HepG2 (cell line): ENCODE results near the gene RHOT1. TPM values are rescaled to one million over a fixed set of nuclear protein-coding genes. Genes with fewer than 3 reads are reported as not detected.

ENCODE experiments used
- ATAC-seq: fragments of 200-7000 bp; cut with Tn5 transposase; 3 replicates; pipeline ENCODE4 v1.9.1; 2020; ENCODE audit warnings: mild to moderate bottlenecking, moderate library complexity
- BruUV-seq: library from RNA; stranded (reverse); fragments of 400-500 nt; replicated peaks from 2 replicates; lab custom pipeline; 2021; lab: Mats Ljungman, UMichigan
- CTCF ChIA-PET: fragments of 300-600 bp; formaldehyde crosslinking; extraction: SDS; loops from one replicate; lab custom pipeline; 2021; ENCODE audit warnings: low total read pairs, inconsistent platforms, low intra/inter-chr PET ratio; lab: Yijun Ruan, JAX
- POLR2A ChIA-PET: fragments of 350-600 bp; sonication (Branson Sonifier 250); formaldehyde crosslinking; loops from one replicate; lab custom pipeline; 2020; ENCODE audit warnings: antibody characterized with exemption, inconsistent platforms; lab: Yijun Ruan, JAX
- DNase-seq: peaks from one replicate; pipeline ENCODE4 v3.0.0-alpha.2; 2015; ENCODE audit warnings: low spot score
- FAIRE-seq: peaks from 3 replicates; lab custom pipeline; 2011; peaks lifted over from hg19 to GRCh38; lab: Jason Lieb, UNC
- H2AFZ ChIP-seq: one replicate; pipeline ENCODE4 v1.6.1; 2011; ENCODE audit warnings: low read length, inconsistent platforms
- H3K27ac ChIP-seq: fragments of 300-600 bp; 3 replicates; pipeline ENCODE4 v1.8.0; 2011; ENCODE audit warnings: mixed run types, mild to moderate bottlenecking, mixed read lengths, low read length, inconsistent platforms; ENCODE audit not compliant: insufficient read depth; ENCODE audit errors: extremely low read length
- H3K27me3 ChIP-seq, 2 experiments: fragments of 200-600 bp in 1 of 2; 2 replicates in 1 of 2; 3 replicates in 1 of 2; pipeline versions ENCODE4 v1.6.0 to v1.8.0; 2011; ENCODE audit warnings: low read length in 2 of 2, mild to moderate bottlenecking in 2 of 2, moderate library complexity in 2 of 2, inconsistent platforms in 1 of 2; ENCODE audit not compliant: insufficient read depth in 2 of 2, control insufficient read depth in 1 of 2
- H3K36me3 ChIP-seq, 2 experiments: fragments of 200-600 bp in 1 of 2; replicated peaks in 1 of 2; 2 replicates in 1 of 2; 3 replicates in 1 of 2; pipeline versions ENCODE4 v1.5.1 to v1.8.0; 2011; ENCODE audit warnings: low read length in 2 of 2, inconsistent platforms in 1 of 2; ENCODE audit not compliant: insufficient read depth in 2 of 2, control insufficient read depth in 1 of 2
- H3K4me1 ChIP-seq: 2 replicates; pipeline ENCODE4 v1.5.1; 2012; ENCODE audit warnings: low read length, inconsistent platforms; ENCODE audit not compliant: insufficient read depth
- H3K4me2 ChIP-seq: 2 replicates; pipeline ENCODE4 v1.6.0; 2011; ENCODE audit warnings: low read depth, low read length, inconsistent platforms
- H3K4me3 ChIP-seq, 3 experiments: fragments of 200-600 bp in 1 of 3; sonication (generic), shearing (Covaris generic) in 1 of 3; replicated peaks in 1 of 3; 2 replicates each; pipeline ENCODE4 v1.5.1; 2011 to 2016; ENCODE audit warnings: low read length in 3 of 3, inconsistent platforms in 2 of 3, low read depth in 2 of 3, mild to moderate bottlenecking in 2 of 3, control low read depth in 1 of 3, mixed read lengths in 1 of 3; ENCODE audit not compliant: insufficient read depth in 1 of 3
- H3K79me2 ChIP-seq: one replicate; pipeline ENCODE4 v1.6.1; 2011; ENCODE audit warnings: low read length, inconsistent platforms; ENCODE audit not compliant: insufficient read depth
- H3K9ac ChIP-seq: 2 replicates; pipeline ENCODE4 v1.6.0; 2011; ENCODE audit warnings: mild to moderate bottlenecking, low read depth, low read length, inconsistent platforms; ENCODE audit not compliant: insufficient read depth
- H3K9me3 ChIP-seq: 2 replicates; pipeline ENCODE4 v1.5.1; 2012; ENCODE audit warnings: mild to moderate bottlenecking, low read length
- H4K20me1 ChIP-seq: 2 replicates; pipeline ENCODE4 v1.6.0; 2011; ENCODE audit warnings: inconsistent platforms, mild to moderate bottlenecking, low read length, moderate library complexity; ENCODE audit not compliant: insufficient read depth
- ATF7 ChIP-seq, 2 experiments: fragments of 450-650 bp in 1 of 2; sonication (generic) in 1 of 2; formaldehyde crosslinking in 1 of 2; IDR thresholded peaks; 2 replicates each; pipeline versions ENCODE4 v1.4.0 to v1.6.1; 2016 to 2020; ENCODE audit warnings: antibody characterized with exemption in 1 of 2, mild to moderate bottlenecking in 1 of 2, missing genetic modification reagents in 1 of 2
- BCL3 ChIP-seq: sonication (generic); formaldehyde crosslinking; IDR thresholded peaks from 2 replicates; pipeline ENCODE4 v1.5.1; 2020; ENCODE audit warnings: mild to moderate bottlenecking, missing genetic modification reagents, moderate library complexity
- ELF4 ChIP-seq: sonication (generic); formaldehyde crosslinking; IDR thresholded peaks from 2 replicates; pipeline ENCODE4 v1.5.0; 2020; ENCODE audit warnings: missing genetic modification reagents, mild to moderate bottlenecking, moderate library complexity, borderline replicate concordance
- HNF1B ChIP-seq: sonication (generic); formaldehyde crosslinking; IDR thresholded peaks from 2 replicates; pipeline ENCODE4 v1.5.1; 2020; ENCODE audit warnings: mild to moderate bottlenecking, moderate library complexity, missing genetic modification reagents
- MAZ ChIP-seq, 2 experiments: sonication (generic) in 1 of 2; formaldehyde crosslinking in 1 of 2; IDR thresholded peaks; 2 replicates each; pipeline versions ENCODE4 v1.5.0 to v1.6.1; 2012 to 2020; ENCODE audit warnings: low read depth in 2 of 2, mild to moderate bottlenecking in 2 of 2, borderline replicate concordance in 1 of 2, improper control_type of control experiment in 1 of 2, low read length in 1 of 2, missing genetic modification reagents in 1 of 2, moderate library complexity in 1 of 2
- NFYB ChIP-seq: sonication (generic); formaldehyde crosslinking; IDR thresholded peaks from 2 replicates; pipeline ENCODE4 v1.4.0; 2020; ENCODE audit warnings: missing genetic modification reagents
- NR0B2 ChIP-seq: sonication (generic); formaldehyde crosslinking; IDR thresholded peaks from 2 replicates; pipeline ENCODE4 v1.4.0; 2020; ENCODE audit warnings: mild to moderate bottlenecking, missing genetic modification reagents
- PHF20 ChIP-seq: sonication (generic); formaldehyde crosslinking; IDR thresholded peaks from 2 replicates; pipeline ENCODE4 v1.5.0; 2020; ENCODE audit warnings: mild to moderate bottlenecking, missing genetic modification reagents
- TOE1 ChIP-seq: sonication (generic); formaldehyde crosslinking; IDR thresholded peaks from 2 replicates; pipeline ENCODE4 v1.4.0; 2020; ENCODE audit warnings: mild to moderate bottlenecking, missing genetic modification reagents
- TOPORS ChIP-seq: sonication (generic); formaldehyde crosslinking; IDR thresholded peaks from 2 replicates; pipeline ENCODE4 v1.8.0; 2023; ENCODE audit warnings: mild to moderate bottlenecking, missing genetic modification reagents
- ZFYVE20 ChIP-seq: sonication (generic); formaldehyde crosslinking; IDR thresholded peaks from 2 replicates; pipeline ENCODE4 v1.8.0; 2023; ENCODE audit warnings: low read depth, mild to moderate bottlenecking, moderate library complexity, missing genetic modification reagents, borderline replicate concordance
- ZNF512B ChIP-seq: sonication (generic); formaldehyde crosslinking; IDR thresholded peaks from 2 replicates; pipeline ENCODE4 v1.5.1; 2020; ENCODE audit warnings: missing genetic modification reagents, mild to moderate bottlenecking, borderline replicate concordance
- ZNF557 ChIP-seq: sonication (generic); formaldehyde crosslinking; IDR thresholded peaks from 2 replicates; pipeline ENCODE4 v1.4.0; 2020; ENCODE audit warnings: missing genetic modification reagents
- ZNF569 ChIP-seq: sonication (generic); formaldehyde crosslinking; IDR thresholded peaks from 2 replicates; pipeline ENCODE4 v1.5.0; 2020; ENCODE audit warnings: mild to moderate bottlenecking, missing genetic modification reagents, moderate library complexity, borderline replicate concordance
- WGBS: methylation state at CpG from one replicate; pipeline ENCODE4 v1.1.6; 2017; ENCODE audit warnings: low lambda C conversion rate; 5-methylcytosine and 5-hydroxymethylcytosine counted together
- in situ Hi-C: cut with HindIII; loops from 2 replicates; pipeline ENCODE4 v1.10.0; 2017; ENCODE audit warnings: low pct_unique_long_range_greater_than_20kb; ENCODE audit not compliant: extremely low pct_ligation_motif_present
- intact Hi-C: fragments of 100-400 bp; cut with micrococcal nuclease; formaldehyde crosslinking; loops from one replicate; pipeline ENCODE4 v1.10.0; 2022; ENCODE audit not compliant: unreplicated experiment
- polyA plus RNA-seq, 8 experiments: library from polyadenylated mRNA; depleted of rRNA in 3 of 8; stranded (reverse) in 7 of 8; unstranded in 1 of 8; fragments of >200 nt; fragmentation: Illumina TruSeq in 4 of 8; extraction: Trizol in 4 of 8; gene quantifications; 2 replicates each; pipeline versions ENCODE4 v1.2.1 to v1.2.3, GENCODE V29; 2011 to 2016; ENCODE audit warnings: low read depth in 4 of 8, missing spikeins in 1 of 8, mixed read lengths in 1 of 8; ENCODE audit not compliant: insufficient read depth in 1 of 8
- total RNA-seq, 5 experiments: library from RNA; depleted of rRNA; stranded (reverse); fragments of >200 nt; fragmentation: Illumina TruSeq; extraction: Trizol; gene quantifications; 2 replicates each; pipeline ENCODE4 v1.2.3, GENCODE V29; 2016; ENCODE audit warnings: low read depth in 1 of 5

RHOT1 gene
- total and polyA plus RNA-seq, 2 of the 13 experiments (the other 11 are each of a cell fraction or from before 2014, with no cell fraction given): 25.6 to 41.5 TPM

- DNase-seq (no peak), FAIRE-seq (no peak), ATAC-seq (no peak)
- Histone ChIP-seq H2AFZ (no peak overlapping the region), H4K20me1 (no peaks in the 10 kb centered on the region), H3K27ac (no peak overlapping the region), H3K4me3 (no peak overlapping the region), H3K79me2 (no peaks in the 10 kb centered on the region), H3K27me3 (no peaks in the 10 kb centered on the region; a peak in 1 of 5 replicates), H3K36me3 (peaks cover 6 to 13% of the 10 kb centered on the region in 2 experiments; a peak in 3 of 5 replicates), H3K4me2 (no peak overlapping the region), H3K4me1 (no peaks in the 10 kb centered on the region), H3K9ac (no peak overlapping the region), H3K9me3 (no peaks in the 10 kb centered on the region)
- no TSS peak for BruUV-seq
- intact Hi-C loops: no loop called here
- ChIA-PET POLR2A (no interaction called here), CTCF (no interaction called here)
- WGBS: 92% methylated on average over 2 of the region's 9 CpGs
- in situ Hi-C loops: no loop called here
- TF ChIP-seq TOPORS (CRISPR knock-in tag) (no peak), ZNF512B (CRISPR knock-in tag) (no peak), NR0B2 (CRISPR knock-in tag) (no peak), ZNF557 (CRISPR knock-in tag) (no peak), ELF4 (no peak), ZFYVE20 (no peak), ATF7 (IDR thresholded peaks at IDR 0.05) (no peak), ATF7 (CRISPR knock-in tag; IDR thresholded peaks at IDR 0.05) (no peak), HNF1B (CRISPR knock-in tag) (no peak), NFYB (no peak), PHF20 (no peak), BCL3 (CRISPR knock-in tag) (no peak), MAZ (IDR thresholded peaks at IDR 0.05; ENCODE audit: borderline replicate concordance, low read depth, low read length) (no peak), MAZ (CRISPR knock-in tag; IDR thresholded peaks at IDR 0.05; ENCODE audit: low read depth) (no peak), TOE1 (CRISPR knock-in tag) (no peak), ZNF569 (CRISPR knock-in tag) (no peak)
Measured at GRCh38 chr17:32160526-32160925, 18.2 kb downstream of the RHOT1 start.
